Fibroblast of the aortic adventitia (primary cell): ENCODE results near the gene HOXB5. TPM values are rescaled to one million over a fixed set of nuclear protein-coding genes. Genes with fewer than 3 reads are reported as not detected.

Experiments used
- DNase-seq: peaks from one replicate; pipeline ENCODE4 v3.0.0-alpha.2; 2010; ENCODE audit warnings: low read depth
- H3K4me3 ChIP-seq: 2 replicates; pipeline ENCODE4 v1.5.1; 2011; ENCODE audit warnings: low read depth, mild to moderate bottlenecking, control low read depth, low read length, moderate library complexity
- CTCF ChIP-seq: IDR thresholded peaks from 2 replicates; pipeline ENCODE4 v1.5.1; 2011; ENCODE audit warnings: mild to moderate bottlenecking, low read length, control low read depth, inconsistent platforms; ENCODE audit not compliant: insufficient read depth
- small RNA-seq: library from RNA; depleted of rRNA; stranded (forward); fragments of <200 nt; gene quantifications from one replicate; pipeline ENCODE3, GENCODE V24; 2012
- total RNA-seq: library from RNA; depleted of rRNA; stranded (reverse); fragments of >200 nt; gene quantifications from 2 replicates; pipeline ENCODE4 v1.2.3, GENCODE V29; 2012; ENCODE audit warnings: low replicate concordance

HOXB5 gene
- total RNA-seq, 1 donor: 0.27 TPM

DNA sequence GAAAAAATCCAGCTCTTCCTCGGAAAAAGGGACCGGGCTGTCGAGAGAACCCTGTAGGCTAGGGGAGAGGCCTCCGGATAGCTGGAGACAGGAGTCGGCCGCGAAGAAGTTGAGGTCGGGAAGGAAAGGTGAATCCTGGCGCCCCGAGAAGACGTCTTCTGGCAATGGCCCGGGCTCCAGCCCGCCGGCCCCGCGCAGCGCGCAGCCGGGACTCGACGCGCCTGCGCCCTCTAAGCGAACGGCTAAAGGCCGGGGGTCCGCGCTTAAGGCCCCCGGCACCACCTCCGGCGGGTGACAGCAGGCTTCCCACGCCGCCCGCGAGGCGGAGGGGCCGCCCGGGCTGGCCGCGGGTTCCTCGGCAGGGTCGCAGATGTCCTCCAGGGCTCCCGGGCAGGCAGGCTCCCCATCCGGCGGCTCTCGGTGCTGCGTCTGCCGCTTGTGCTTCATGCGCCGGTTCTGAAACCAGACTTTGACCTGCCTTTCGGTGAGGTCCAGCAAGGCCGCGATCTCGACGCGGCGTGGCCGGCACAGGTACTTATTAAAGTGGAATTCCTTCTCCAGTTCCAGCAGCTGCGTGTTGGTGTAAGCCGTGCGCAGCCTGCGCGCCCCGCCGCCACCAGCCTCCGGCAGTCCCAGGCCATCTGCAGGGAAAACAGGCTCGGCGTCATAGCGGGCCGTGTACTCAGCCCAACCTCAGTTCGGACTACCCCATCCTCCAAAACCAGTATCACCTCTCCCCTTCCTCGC is 50.3 kb downstream of the HOXB5 start:
- peak; percentile 54 for DNase-seq
- peak; percentile 16 for TF ChIP-seq CTCF
- H3K4me3 ChIP-seq: peak overlapping the region; percentile 83

- no peak for TF ChIP-seq CTCF
- peak; percentile 33 for DNase-seq
- peak overlapping the region; percentile 83 for H3K4me3 ChIP-seq
Measured at GRCh38 chr17:48542698-48543106, 50.9 kb downstream of the HOXB5 start.

- H3K4me3 ChIP-seq: peak overlapping the region; percentile 83
- DNase-seq: no peak
Measured at GRCh38 chr17:48542114-48542656, 51.4 kb downstream of the HOXB5 start.

DNA sequence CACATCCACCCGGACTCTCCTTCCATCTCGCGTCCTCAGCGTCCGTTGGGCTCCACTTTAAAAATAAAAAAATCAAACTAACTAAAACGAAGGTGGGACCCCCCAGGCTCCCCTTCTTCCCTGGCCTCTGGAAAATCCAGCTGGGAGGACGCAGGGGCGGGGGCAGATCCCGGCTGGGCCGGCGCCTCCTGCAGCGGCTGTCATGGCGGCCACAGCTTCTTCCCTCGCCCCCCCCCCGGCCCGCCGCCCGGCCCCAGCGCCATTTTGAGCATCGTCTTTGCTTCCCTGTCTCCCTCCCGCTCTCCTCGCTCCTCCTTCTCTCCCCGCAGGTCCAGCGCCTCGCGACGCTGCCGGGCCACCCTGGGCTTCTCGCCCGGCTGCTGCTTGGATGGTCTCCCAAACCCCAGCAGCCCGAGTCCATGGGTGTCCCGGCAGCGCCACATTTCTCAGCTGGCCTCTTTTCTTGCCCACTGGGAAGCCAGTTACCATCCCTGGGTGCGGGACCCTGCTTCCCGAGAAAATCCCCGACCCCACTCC is 51.9 kb downstream of the HOXB5 start:
- peak; percentile 87 for DNase-seq
- TF ChIP-seq CTCF: no peak
- H3K4me3 ChIP-seq: peak overlapping the region; percentile 83

More at GRCh38 chr17:48542114-48542656, 51.4 kb downstream of the HOXB5 start:
- no peak for TF ChIP-seq CTCF

Small RNA genes within 50 kb of the gene (small RNA-seq; reads per million reads assigned to genes)
- not detected for gene MIR196A1

Other genes starting within 250 kb of the HOXB5 start
- not detected in 2 replicates for gene SKAP1, start 163.6 kb downstream of the HOXB5 start, total RNA-seq
- gene HOXB1, start 62.8 kb downstream of the HOXB5 start, total RNA-seq: not detected in 2 replicates
- 1.5 and 9.0 TPM in 2 replicates for gene HOXB2, start 48.7 kb downstream of the HOXB5 start, total RNA-seq
- gene HOXB4, start 15.4 kb downstream of the HOXB5 start, total RNA-seq: 3.8 and 7.0 TPM in 2 replicates
- 9.7 and 14.2 TPM in 2 replicates for gene HOXB3, start 3.5 kb downstream of the HOXB5 start, total RNA-seq
- 0.63 and 13.1 TPM in 2 replicates for gene HOXB6, start 11.2 kb upstream of the HOXB5 start, total RNA-seq
- 0.18 and 4.7 TPM in 2 replicates for gene HOXB7, start 17.2 kb upstream of the HOXB5 start, total RNA-seq
- 0.09 TPM in 1 of 2 replicates, not detected in the other for gene HOXB8, start 21.5 kb upstream of the HOXB5 start, total RNA-seq
- gene HOXB9, start 32.6 kb upstream of the HOXB5 start, total RNA-seq: not detected in 2 replicates
- not detected in 2 replicates for gene PRAC1, start 128.7 kb upstream of the HOXB5 start, total RNA-seq
- gene PRAC2, start 129.4 kb upstream of the HOXB5 start, total RNA-seq: not detected in 2 replicates
- not detected in 2 replicates for gene HOXB13, start 135.0 kb upstream of the HOXB5 start, total RNA-seq
- not detected in 2 replicates for gene TTLL6, start 223.4 kb upstream of the HOXB5 start, total RNA-seq
- 73.8 and 169 TPM in 2 replicates for gene CALCOCO2, start 237.3 kb upstream of the HOXB5 start, total RNA-seq